HG02981 (cell line): ENCODE data around the gene ALDH3B1.

Experiments used
- ATAC-seq: cut with Tn5 transposase; IDR thresholded peaks from one replicate; pipeline ENCODE4 v1.9.1; 2021; ENCODE audit warnings: mild to moderate bottlenecking, moderate library complexity; ENCODE audit not compliant: unreplicated experiment

Gene ALDH3B1

DNA sequence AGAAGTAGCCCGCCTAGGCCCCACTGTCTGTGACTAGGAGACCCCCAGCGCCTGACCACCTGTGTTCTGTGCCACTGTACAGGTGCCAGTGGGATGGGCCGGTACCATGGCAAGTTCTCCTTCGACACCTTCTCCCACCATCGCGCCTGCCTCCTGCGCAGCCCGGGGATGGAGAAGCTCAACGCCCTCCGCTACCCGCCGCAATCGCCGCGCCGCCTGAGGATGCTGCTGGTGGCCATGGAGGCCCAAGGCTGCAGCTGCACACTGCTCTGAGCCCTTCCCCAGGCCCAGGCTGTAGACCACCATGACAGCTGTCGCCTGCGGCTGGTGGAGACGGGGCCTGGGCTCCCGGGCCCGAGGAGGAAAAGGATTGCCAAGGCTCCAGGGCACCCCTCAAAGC is 17.5 kb downstream of the ALDH3B1 start:
- ATAC-seq = no peak

DNA sequence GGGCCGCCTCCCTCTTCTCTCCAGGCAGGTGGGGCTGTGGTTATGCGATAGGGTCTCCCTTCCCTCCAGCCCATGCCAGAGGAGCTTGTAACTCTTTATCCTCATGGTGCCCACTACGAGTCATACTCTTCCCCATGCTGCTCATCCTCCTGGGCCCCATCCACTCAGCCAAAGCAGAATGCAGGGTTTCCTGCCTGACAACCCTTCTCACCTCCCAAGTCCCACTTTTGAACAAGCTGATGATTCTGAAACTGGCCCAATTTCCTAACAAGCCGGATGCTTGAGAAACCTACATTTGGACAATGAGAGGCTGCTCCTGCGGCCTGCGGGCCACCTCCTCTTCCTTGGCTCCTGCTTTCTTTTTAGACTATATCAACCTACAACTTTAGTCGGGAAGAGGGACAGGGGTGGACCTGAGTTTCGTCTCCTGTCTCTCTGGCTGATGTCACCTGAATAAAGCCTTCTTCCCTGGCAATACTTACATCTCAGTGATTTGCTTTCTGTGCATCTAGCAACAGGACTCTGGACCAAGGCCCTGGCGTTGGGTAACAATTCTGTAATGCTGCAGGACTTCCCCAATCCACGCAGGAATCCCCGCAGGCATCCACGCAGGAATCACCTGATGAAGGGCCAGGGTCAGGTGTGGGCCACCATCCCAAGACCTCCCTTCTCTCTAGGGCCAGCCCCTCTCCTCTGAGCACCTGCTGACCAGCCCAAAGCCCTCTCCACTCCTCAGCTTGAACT is 18.8 kb downstream of the ALDH3B1 start:
- ATAC-seq = no peak

DNA sequence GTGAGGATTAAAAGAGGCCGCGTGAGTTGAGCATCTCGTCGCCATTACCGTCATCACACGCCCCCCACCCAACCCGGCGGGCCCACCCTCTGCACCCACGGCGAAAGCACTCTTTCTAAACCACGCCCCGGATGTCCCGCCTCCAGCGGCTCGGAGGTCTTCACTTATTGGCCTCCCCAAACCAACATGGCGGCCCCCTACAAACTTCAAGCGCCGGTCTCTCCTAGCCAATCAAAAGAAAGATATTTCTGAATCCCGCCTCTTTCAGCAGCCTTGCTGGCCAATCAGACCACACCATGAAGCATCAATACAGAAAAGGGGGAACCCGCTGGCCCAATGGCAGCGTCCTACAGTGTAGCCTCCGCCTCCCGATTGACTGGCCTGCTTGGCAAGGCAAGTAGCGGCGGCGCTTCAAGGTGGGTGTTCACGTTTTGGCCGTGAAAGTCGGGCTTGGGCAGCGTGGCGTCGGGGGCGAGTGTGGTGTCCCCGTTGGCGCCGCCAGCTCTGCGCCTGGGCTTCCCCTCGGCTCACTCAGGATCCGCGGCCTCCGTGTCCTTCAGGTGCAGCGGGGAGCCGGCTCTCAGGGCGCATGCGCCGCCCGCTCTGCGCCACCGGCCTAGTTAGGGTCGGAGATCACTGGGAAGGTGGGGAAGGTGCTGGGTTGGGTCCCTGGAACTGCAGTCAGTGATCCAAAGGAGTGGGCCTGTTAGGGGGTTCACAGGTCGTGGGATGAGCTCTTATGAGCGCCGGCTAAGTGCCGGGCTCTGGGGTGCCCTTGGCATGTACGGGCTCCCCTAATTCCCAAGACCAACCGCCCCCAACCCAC is 20.4 kb downstream of the ALDH3B1 start, which contains the start of gene NDUFS8:
TSS of gene NDUFS8 (plus strand) at position 364 of the 826 bp plus-strand sequence. CDS start 1,471 bp downstream, outside the sequence.
- peak; percentile 92 for ATAC-seq

DNA sequence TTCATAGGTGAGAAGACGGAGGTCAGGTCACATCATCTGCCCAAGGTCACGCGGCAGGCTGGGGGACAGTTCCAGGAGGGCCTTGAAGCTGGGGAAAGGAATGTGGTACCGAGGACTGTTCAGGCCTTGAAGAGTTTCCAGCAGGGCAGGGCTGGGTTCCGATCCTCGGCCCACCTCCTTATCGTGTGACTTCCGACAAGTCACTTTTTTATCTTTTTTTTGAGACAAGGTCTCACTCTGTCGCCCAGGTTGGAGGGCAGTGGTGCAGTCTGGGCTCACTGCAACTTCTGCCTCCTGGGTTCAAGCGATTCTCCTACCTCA is 21.0 kb downstream of the ALDH3B1 start:
- ATAC-seq = no peak

DNA sequence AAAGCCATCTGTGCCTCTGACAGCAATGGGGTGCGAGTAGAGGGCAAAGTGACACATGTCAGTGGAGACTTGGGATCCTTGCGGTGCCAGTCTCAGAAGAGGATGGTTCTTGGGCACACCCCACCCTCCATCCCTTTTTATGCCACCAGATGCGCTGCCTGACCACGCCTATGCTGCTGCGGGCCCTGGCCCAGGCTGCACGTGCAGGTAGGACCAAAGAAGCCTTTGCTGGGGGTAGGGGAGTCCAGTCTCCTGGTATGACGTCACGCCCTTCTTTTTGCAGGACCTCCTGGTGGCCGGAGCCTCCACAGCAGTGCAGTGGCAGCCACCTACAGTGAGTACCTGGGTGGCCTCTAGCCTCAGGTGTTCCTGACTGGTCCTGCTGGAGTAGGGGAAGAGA is 21.9 kb downstream of the ALDH3B1 start:
- ATAC-seq = no peak

DNA sequence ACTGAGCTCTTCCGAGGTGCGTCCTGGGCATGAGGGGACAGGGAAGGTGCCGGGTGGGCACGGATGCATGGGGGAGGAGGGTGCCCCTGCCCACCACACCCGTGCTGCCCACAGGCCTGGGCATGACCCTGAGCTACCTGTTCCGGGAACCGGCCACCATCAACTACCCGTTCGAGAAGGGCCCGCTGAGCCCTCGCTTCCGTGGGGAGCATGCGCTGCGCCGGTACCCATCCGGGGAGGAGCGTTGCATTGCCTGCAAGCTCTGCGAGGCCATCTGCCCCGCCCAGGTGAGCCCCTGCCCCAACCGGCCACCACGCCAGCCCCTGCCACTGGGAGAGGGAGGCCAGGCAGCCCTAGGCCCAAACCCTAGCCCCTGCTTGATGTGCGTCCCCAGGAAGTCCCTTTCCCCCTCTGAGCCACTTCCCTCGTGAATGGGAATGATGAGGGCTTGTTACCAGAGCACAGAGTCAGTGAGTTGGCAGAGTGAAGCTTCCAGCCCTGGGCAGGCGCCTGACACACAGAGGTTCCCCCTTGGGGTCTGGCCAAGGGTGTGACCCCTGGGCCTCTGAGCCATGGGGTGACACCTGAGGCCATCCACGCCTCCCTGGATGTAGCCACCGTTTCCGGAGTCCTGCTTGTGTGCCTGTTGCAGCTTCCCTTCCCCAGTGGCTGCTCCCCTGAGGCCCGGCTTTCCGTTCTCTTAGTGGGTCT is 23.0 kb downstream of the ALDH3B1 start:
- ATAC-seq = no peak

DNA sequence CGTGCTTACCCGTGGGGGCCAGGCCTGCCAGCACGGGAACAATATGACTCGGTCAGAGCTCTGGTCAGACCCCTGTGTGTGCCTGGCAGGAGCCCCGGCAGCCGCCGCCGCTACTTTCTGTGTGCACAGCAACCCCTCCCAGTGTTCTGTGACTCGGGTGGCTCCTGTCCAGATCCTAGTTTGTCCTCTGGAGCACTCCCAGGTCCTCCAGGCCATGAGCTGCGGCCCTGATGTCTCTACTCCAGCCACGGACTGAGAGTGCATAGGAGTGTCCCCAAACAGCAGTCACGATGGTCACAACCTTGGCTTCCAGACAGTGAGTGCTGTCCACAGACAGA is 23.6 kb downstream of the ALDH3B1 start:
- ATAC-seq = no peak

DNA sequence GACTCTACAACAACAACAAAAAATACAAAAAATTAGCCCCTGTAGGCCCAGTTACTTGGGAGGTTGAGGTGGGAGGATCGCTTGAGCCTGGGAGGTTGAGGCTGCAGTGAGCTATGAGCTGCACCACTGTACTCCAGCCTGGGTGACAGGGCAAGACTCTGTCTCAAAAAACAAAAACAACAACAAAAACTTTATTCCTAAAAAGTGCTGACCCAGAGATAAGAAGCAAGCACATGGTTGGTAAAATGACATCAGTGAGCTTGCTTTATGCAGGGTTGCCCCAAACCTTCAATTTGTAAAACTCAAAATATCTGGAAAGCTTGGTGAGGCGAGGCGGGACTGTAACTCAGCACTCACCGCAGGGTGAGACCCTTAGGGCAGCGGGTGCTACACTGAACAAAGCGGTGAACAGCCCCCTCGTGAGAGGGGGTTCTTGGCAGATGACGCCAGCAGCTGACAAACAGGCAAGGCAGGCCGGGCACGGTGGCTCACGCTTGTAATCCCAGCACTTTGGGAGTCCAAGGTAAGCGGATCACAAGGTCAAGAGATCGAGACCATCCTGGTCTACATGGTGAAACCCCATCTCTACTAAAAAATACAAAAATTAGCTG is 25.2 kb downstream of the ALDH3B1 start:
- ATAC-seq = no peak

DNA sequence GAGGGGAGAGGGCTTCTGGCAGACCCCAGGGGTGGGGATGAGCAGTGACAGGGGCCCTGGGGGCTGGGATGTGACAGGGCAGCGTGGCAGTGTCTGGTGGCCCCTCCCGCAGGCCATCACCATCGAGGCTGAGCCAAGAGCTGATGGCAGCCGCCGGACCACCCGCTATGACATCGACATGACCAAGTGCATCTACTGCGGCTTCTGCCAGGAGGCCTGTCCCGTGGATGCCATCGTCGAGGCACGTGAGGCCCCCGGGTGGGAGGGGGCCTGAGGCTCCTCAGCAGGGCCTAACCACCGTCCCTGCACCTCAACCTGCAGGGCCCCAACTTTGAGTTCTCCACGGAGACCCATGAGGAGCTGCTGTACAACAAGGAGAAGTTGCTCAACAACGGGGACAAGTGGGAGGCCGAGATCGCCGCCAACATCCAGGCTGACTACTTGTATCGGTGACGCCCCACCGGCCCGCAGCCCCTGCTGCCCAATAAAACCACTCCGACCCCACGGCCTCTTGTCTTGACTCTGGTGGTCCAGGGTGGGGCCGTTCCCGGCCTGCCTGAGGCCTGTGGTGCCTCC is 26.1 kb downstream of the ALDH3B1 start:
- no peak for ATAC-seq

DNA sequence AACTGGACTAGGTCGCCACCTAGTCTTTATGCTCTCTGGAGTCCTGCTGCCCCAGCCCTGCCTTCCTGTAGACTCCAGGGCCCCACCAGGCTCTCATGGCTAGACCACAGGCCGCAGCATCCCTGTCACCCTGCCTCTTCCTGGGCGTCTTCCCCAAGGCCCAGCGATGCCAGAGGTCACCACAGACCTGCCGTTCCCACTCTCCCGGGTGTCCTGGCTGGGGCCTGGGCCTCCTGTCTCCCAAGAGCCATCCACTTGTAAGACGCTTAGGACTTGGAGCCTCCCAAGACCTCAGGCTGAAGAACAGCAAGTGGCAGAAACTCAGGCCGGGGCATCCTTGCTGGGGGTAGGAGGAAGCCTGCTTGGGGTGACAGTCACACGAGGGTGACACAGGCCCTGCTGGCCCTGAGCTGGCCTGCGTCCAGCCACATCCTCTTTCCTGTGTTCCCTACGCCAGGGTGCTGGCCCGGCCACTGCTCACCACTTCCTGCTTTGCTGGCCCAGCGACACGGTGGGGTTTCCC is 26.7 kb downstream of the ALDH3B1 start:
- no peak for ATAC-seq

DNA sequence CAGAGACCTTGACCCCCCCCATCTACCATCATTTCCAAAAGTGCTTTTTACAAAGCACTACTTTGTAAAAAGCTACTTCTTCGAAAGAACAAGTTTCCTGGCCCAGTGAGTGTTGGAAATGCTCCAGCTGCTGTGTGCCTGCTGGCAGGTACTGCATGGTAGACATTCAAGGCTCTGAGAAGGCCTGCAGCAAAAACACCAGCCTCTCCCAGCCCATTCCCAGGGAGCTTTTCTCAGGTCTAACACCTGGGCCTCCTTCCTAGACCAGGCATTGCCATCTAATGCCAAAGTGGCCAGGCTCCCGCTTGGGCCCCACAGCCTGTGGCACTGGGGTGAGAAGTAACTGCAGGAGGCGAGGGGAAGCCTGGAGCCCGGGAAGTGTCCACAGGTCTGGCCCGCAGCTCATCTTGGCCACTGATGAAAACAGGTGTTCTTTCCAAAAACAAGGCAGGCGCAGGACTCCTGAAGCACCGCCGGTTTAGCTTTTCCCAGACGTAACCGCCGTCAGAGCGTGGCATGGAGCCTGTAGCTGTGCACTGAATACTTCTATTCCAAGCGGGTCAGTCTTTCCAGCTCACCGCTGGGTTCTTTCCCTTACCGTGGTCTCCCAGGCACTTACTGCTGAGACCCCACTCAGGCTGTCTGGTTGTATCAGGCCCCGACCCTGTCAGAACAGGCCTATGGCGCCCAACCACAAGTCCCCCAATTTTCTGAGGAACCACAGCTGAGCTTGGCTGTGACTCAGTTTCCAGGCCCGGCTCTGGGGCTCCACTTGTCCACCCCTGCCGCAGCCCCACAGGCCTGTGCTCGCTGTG is 27.5 kb downstream of the ALDH3B1 start:
- ATAC-seq = no peak

DNA sequence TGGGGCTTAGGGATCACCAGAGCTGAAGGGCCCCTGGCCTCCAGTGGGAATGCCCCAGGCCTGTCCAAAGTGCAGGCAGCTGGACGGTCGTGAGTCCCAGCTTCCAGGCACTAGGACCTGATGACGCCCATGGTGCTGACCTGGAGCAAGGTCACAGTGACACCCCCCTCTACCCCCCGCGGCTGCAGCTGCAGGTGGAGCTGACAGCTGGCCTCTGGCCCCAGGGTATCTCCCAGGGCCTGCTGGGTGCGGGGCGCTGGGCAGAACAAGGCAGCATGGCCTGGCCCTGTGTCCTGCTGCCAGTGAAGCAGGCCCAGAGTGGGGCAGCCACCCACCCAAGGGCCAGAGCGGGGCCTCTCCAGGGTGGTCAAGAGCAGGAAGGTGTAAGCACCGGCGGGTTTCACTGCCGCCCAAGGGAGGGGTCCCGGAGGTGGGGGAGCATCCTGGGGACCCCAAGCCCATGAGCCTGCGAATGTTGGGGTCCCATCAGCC is 28.1 kb downstream of the ALDH3B1 start:
- no peak for ATAC-seq

DNA sequence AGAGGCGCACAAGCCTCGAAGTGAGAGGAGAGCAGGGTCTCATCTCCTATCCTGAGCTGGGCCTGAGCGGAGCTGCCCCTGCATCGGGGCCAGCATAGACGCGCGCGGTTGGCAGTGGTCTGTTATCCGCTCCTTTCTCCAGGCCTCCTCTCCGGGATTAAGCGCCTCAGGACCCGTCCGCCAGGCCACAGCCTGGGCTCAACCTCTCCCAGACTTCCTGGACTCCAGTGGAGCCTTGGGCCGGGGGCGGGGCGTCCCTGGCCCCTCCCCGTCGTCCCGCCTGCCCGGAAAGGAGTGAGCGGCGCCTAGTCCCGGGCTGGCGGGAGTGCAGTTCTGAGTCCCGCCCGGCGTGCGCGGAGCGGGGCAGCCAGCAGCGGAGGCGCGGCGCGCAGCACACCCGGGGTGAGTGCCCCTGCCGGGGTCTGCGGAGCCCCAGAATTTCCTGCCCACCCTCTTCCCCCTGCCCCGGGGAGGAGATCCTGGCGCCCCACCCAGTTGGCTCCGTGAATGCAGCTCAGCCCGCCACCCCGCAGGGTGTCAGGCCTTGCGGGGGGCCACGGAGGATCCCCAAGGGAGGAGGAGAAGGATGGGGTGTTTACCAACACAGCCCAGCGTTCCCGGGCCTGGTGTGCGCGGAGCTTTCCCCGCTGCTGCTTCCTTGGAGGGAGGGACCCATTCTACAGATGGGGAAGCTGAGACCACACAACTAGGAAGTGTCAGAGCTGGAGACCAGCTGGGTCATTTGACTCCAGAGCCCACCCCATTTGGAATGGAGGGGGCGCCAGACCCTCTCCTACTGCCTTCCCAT is 28.8 kb downstream of the ALDH3B1 start, which contains the start of gene TCIRG1:
TSS of gene TCIRG1 (plus strand) at position 308 of the 808 bp plus-strand sequence. CDS start 2,247 bp downstream, outside the sequence.
- no peak for ATAC-seq

DNA sequence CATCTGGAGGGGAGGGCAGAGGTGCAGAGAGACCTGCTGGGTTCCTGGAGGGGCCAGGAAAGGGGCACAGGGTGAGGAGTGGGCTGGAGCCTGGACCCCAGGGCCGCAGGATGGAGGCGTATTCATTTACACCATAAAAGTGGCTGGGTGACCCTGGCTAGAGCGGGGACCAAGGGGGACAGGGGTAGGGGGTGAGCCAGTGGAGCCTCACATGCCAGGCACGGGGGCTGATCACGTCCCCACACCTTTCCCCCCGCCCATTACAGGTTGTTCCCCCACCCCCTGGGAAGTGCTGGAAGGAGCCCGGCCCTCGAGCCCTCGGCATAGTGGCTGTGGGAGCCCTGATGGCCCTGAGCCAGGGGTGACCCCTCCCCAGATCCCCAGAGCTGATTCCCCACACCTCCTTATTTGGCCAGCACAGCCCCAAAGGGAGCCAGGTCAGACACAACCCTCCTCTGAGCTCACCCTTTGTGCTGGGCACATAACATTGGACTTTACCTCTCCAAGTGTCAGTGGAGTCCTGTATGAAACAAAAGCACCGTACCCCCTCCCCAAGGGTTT is 29.5 kb downstream of the ALDH3B1 start:
- ATAC-seq = no peak

DNA sequence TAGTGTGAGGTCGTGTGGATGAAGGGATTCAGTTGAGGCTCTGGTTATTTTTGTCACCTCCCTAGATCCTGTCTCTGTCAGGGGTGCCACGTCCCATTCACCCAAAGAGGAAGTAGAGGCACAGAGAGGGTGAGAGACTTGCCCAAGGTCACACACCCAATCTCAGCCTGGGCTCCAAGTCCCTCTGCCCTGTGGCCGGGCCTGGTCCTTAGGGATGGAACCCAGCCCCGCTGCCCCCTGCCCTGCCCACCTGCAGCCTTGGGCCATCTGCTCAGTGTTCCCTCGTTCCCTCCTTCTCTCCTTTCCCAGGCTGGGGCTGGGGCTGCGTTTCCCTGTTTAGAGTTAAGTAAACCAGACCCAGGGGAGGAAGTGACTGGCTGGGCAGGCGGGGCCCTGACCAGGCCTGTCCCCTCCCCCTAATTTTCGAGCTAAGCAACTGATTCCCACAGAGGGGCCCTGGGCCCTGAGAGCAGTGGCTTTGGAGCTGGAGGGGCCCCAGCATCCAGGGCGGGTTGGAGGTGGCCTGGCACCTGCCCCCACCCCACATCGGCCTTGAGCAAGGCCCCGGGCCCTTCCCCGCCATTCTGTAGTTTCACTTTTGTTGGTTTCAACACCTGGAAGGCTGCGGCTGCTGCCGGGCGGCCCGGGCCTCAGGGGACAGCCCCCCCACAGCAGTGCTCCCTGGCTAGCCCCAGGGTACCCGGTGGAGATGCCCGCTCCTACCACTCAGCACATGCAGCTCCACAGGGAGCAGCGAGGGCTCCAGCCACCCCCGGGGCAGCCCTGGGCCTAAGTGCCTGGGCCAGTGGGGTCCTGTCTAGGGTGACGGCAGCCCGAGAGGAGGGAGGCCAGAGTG is 30.2 kb downstream of the ALDH3B1 start:
- ATAC-seq = no peak

DNA sequence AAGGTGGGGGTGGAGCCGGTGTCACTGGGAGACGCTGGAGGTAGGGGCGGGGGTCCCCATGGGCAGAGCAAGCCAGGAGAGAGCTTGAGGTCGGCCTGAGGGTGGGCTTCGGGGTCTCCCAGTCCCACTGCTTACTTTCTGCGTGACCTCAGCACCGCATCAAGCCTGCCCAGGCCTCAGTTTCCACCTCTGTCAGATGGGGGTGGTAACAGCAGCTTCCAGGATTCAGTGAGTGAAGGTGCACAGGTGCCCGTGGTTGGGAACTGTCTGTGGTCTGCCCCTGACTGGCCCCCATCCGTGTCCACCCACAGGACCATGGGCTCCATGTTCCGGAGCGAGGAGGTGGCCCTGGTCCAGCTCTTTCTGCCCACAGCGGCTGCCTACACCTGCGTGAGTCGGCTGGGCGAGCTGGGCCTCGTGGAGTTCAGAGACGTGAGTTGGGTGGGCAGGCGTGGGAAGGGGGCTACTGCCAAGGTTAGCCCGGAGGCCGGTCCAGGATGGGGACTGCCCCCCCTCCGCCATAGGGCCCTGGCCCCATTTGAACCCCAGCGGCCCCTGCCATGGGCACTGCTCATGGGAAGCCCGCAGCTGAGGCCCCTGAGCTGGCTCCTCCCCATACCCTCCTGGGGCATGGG is 30.9 kb downstream of the ALDH3B1 start:
- no peak for ATAC-seq

DNA sequence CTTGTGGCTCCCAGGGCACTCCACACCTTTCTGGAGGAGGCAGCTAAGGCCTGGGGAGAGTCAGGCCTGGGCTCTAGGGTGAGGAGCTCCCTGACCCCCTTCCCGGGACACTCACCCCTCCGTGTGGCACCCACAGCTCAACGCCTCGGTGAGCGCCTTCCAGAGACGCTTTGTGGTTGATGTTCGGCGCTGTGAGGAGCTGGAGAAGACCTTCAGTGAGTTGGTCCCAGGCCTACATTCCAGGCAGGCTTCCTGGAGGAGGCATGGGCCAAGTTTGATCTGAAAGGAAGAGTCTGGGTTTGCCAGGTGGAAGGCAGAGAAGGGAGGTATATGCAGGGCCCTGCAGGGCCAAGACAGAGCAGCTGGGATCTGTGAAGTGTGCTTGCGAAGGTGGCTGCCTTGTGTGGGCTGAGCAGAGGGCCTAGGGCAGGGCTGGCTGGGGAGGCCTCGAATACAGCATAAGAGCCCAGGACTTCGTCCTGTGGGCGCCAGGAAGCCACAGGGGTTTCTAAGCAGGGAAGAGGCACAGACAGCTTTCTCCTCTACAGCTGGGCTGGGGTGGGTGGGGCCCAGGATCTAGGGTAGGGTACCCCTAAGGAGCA is 31.6 kb downstream of the ALDH3B1 start:
- ATAC-seq = no peak
